ENCODE results near the gene RNASEH2A.

The RNASEH2A gene

GRCh38 chr19:12859546-12859945, 53.2 kb downstream of the RNASEH2A start:
- DNase-seq (ENCODE audit: low spot score): no peak
